Amygdala (tissue), 56 donors: ENCODE data around the gene KLK15.
"Not testable (repeated sequence)": the region's sequence is repeated elsewhere in the genome, so short reads cannot be mapped to it uniquely, and the experiment has no call there.

Experiments
- DNase-seq, 56 donors: peaks; one replicate each; lab custom pipeline; 2025; lab: John Stamatoyannopoulos, UW

The KLK15 gene

DNA sequence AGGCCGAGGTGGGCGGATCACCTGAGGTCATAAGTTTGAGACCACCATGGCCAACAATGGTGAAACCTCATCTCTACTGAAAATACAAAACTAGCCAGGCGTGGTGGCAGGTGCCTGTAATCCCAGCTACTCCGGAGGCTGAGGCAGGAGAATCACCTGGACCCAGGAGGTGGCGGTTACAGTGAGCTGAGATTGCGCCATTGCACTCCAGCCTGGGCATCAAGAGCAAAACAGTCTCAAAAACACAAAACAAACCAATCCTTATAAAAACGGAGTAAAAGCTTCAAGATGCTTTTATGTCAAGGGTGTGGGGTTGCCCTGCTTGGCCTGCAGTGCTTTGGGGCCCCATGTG, 36.0 kb downstream of the KLK15 start:
- DNase-seq, result no peak

DNA sequence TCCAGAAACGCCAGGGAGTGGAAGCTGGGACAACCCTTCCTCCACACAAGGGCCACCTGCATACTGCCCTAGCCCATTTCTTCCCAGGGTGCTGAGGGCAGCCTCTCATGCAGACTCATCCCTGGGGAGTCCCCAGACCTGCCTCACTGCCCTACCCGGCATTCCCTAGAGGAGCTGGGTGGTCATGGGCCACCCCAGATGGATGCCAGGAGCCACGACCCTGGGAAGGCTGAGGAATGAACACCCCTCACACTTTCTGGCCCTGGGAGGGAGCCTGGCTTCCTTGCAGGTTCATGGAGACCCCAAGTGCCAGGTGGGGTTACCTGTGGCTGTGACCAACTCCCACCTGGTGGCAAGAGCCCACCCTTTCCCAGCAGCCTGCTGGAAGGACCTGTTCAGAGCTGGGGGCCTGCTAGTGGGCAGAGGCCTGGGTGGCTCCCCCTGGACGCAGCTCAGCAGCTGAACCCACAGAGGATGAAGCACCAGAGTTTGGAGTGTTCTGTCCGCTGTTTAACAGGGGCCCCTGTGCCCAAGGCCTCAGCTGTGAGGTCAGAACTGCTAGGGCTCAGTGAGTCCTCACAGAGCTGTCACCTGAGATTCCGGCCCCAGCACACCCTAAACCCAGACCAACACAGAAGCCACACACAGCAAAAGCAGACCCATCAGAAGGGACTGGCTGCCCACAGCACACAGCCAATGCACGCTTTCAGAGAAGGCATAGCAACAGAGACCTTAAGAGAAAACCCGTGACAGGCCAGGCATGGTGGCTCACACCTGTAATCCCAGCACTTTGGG, 36.5 kb downstream of the KLK15 start:
- no peak for DNase-seq

DNA sequence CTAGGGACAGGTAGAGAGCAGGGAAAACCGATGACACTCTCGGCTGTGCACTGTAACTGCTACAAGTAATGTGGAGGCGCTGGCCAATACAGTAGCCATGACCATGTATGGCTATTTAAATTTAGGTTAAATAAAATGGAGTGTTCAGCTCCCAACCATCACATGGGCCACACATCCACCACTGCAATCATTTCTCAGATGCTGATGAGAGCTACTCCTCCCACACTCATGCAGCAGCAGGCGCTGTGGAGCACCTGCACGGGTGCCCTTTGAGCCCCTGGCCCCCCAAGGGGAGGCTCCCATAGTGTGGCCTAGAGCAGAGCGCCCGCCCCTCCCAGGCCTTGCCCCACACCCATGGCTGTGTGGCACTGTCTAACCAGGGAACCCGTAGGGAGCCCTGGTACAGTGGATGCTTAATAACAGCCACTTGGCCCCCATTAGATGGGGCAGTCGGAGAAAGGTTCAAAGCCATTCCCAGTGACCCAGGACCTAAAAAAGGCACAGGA, 37.2 kb downstream of the KLK15 start:
- DNase-seq, result no peak

DNA sequence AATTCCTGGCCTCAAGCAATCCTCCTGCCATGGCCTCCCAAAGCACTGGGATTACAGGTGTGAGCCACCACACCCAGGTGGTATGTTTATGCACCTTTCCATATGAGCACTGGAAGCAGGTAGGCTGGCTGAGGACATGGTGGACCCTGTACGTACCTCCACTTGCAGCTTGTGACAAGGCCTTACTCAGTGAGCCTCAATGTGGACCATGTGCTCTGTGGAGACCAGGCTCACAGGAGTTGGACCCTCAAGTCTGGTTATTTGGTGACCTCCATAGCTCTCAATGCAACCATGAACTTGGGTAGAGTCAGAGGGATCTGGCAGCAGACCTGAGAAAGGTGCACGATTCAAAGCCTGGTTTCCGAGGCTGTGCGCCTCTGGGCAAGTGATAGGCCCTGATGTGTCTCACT, 37.7 kb downstream of the KLK15 start:
- no peak for DNase-seq

DNA sequence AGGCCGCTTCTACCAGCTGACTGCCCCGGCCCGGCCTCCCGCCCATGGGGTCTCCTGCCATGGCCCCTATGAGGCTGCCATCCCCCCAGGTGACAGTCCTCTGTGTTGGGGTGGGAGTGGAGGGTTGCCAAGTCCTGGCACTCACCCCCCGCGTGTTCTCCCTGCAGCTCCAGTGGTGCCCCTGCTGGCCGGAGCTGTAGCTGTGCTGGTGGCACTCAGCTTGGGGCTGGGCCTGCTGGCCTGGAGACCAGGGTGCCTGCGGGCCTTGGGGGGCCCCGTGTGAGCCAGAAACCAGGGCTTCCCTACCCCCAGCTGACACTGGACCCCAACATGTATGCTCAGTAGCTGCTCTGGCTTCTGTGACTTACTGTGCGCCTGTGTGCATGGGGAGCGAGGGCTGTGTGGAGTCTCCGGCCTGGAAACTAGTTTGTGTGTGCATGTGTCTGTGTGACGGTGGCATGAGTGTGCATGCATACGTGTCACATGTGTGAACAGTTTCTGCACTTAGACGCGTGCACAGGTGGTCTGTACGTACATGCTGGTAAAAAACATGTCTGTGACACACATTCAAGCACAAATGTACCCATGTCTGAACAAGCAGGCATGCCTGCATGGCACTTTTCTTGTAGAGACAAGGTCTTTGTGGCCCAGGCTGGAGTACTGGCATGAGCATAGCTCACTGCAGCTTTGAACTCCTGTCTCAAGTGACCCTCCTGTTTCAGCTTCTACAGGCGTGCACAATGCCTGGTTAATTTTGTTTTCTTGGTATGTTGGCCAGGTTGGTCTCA, 38.3 kb downstream of the KLK15 start:
- DNase-seq, result no peak

DNA sequence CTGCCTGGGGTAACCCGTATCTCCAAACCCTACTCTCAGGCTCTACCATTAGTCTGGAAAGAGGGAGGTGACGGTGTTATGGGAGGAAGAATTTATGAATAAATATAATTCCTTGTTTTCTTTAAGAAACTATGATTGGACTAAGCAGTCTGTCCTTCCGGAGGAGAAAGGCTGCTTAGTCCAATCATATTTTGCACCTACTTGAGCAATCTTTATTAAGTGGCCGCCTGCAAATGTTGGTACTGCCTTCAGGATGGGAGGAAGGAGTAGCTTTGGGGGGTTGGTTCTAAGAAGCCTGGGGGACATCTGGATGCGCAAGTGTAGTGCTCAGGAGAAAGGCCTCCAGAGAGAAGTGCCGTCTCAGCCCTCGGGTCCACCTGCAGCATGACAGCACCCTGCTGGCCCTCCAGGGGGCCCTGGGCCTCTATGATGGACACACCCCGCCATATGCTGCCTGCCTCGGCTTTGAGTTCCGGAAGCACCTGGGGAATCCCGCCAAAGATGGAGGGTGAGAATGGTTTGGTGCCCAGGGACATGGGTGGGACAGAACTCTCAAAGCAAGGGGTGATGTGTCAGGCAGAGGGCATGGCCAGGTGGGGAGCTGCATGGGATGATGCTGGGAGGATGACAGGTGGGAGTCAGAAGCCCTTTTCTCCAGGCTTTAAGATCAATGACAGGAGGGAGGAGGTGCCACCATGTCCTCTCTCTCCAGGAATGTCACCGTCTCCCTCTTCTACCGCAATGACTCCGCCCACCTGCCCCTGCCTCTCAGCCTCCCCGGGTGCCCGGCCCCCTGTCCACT, 39.1 kb downstream of the KLK15 start:
- DNase-seq, result peak in 4 of 56 donors; percentile 4 to 26 (median 13)

DNA sequence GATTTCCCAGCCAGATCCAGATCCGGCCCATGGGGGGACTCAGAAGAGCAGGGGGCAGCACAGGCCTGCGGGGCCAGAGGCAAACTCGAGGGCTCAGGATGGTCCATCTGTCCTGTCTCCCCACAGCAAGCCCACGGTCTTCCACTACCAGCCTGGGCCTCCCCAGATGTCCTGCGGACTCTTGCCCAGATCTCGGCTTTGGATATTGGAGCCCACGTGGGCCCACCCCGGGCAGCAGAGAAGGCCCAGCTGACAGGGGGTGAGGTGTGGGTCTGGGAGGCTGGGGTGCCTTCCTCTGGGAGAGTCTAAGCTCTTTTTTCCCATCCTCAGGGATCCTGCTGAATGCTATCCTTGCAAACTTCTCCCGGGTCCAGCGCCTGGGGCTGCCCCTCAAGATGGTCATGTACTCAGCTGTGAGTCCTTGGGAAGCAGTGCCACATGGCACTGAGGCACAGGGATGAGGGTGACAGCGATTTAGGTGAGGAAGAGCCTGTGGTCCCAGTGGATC, 39.8 kb downstream of the KLK15 start:
- no peak for DNase-seq

DNA sequence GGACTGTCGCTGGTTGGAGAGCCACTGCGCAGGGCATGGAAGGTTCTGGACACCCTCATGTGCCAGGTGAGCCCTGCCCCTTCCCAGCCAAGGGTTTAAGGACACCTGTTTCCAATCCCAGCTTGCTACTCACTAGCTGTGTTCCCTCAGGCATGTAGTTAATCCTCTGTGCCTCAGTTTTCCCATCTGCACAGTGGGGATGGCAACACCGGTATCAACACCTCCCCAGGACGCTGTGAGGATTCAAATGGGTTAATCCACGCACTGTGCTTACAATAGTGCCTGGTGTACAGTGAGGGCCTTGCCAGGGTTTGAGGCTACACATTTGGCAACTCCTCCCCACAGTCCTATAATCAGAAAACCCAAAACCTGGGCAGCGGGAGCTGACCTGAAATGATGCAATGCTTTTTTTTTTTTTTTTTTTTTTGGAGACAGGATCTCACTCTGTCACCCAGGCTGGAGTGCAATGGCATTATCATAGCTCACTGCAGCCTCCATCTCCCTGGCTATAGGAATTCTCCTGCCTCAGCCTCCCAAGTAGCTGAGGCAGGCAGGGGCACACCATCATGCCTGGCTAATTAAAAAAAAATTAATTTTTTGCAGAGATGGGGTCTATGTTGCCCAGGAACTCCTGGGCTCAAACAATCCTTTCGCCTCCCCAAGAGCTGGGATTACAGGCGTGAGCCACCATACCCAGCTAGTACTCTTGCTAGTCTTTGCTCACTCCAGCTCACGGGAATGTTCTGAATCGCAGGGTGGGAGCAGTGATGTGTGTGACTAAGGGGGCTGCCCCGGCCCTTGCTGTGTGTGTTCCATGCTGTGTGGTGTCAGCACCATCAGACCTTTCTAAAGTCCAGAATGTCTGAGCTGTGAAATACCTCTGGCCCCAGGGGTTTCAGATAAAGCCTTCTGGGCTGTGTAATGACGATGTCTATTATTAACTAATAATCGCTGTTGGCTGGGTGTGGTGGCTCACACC, 40.8 kb downstream of the KLK15 start:
- DNase-seq, result no peak

GRCh38 chr19:50791594-50792271, 41.6 kb downstream of the KLK15 start:
- DNase-seq, result no peak

DNA sequence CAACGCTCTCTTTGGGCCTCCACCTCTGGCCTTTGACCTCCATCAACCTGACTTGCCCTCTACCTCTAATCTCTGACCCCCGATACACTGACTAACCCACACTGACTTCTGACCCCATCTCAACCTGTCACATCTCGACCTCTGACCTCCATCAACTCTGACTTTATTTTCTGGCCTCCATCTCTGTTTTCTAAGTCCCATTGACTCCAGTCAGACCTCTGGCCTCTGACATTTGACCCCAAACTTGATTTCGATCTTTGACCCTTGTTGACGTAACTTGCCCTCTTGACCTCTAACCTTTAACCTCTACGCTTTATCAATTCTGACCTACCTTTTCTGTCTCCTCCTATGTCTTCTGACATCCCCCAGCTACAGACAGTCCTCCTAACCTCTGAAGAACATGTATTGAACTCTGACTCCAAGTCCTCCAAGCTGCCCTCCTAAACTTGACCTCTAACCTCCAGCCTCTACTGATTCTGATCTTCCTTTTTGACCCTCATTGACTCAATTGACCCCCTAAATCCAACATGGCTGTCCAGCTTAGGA, 42.4 kb downstream of the KLK15 start:
- DNase-seq, result no peak

GRCh38 chr19:50790396-50790795, 43.0 kb downstream of the KLK15 start, which contains the start of gene ACP4:
Gene ACP4 (plus strand): TSS chr19:50790415. CDS start chr19:50790415, 0 bp downstream.
- DNase-seq, result no peak

- DNase-seq, result no peak
Measured at GRCh38 chr19:50785329-50785728, 48.0 kb downstream of the KLK15 start.

GRCh38 chr19:50784710-50785109, 48.7 kb downstream of the KLK15 start:
- no peak for DNase-seq

DNA sequence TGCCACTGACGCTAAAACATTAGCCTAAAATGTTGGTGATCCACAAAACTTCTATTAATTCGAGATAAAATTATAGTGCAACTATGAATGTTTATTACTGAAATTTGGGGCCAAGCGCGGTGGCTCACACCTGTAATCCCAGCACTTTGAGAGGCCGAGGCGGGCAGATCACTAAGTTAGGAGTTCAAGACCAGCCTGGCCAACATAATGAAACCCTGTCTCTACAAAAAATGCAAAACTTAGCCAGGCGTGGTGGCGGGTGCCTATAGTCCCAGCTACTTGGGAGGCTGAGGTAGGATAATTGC, 49.6 kb downstream of the KLK15 start:
- not testable (repeated sequence) for DNase-seq

DNA sequence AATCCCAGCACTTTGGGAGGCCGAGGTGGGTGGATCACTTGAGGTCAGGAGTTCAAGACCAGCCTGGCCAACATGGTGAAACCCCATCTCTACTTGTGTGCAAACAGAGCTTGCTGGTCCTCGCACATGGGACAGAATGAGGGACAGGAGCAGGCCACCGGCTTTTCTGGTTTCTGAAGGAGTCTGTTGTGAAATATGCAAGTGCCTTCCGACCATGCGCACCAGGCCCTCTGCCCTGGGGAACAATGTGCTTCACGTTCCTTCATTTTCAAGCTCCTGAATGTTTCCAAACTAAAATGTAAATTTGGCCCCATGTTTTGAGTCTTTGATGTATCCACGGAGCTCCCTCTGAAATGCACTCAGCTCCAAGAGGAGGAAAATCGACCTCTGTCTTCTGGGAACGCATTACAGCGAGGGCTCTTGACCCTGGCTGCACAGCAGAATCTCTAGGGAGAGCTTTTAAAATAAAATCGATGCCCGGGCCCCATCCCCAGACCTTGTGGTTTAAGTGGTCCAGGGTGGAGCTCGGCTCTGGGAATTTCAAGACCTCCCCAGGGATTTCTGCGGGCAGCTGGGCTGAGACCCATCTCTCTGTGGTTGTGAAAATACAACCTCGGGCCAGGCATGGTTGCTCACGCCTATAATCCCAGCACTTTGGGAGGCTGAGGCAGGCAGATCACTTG, 52.5 kb downstream of the KLK15 start:
- DNase-seq, result no peak

DNA sequence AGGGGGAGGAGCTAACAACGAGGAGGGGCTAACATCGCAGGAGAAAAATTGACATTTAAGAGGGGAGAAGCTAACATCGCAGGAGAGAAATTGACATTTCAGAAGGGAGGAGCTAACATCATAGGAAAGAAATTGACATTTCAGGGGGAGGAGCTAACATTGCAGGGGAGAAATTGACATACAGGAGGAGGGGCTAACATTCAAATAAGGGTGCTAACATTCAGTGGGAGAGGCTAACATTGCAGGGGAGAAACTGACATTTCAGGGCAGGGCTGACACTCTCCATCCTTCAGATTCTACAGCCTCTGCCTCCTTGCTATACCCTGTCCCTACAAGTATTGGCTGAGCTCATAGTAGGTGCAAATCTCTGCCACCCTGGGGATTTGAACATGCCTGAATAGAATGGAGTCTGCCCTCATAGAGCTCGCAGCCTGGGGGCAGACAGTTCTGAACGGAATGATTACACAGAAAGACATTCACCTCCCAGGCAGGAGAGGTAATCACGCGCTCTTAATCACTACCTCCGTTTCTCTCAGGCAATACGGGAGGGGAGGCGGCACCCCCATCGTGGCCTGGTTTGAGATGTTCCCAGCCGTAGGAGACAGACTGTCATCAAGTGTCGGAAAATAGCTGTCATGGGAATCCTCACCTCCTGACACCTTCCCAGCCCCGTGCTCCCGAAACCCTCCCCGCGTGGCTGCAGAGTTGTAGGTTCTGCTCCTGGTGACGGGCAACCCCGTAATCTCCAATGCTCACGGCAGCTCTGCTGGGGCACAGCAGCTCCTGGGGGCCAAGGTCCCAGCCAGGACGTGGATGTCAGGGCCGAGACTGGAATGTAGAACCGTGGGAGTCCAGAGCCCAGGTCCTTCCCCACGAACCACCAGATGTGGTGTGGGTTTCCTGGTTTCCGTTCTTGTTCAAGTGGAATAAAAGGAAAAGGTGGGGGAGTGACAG, 53.6 kb downstream of the KLK15 start:
- no peak for DNase-seq

DNA sequence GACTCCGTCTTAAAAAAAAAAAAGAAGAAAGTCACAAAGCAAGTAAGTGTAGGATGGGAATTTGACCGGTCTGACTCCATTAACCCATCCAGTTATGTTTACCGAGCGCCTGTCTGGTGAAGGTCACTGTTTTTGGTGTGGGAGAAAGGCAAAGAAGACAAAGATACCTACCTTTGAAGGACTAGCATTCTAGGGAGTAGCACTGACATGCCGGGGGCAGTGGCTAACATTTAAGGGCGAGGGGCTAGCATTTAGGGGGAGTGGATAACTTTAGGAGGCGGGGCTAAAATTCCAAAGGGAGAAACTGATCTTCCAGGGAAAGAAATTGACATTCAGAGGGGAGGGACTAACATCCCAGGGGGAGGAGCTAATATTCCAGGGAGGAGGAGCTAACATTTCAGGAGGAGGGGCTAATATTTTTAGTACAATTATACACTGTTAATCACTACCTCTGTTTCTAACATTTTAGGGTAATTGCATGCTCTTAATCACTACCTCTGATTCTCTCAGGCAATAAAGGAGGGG, 54.4 kb downstream of the KLK15 start:
- DNase-seq, result no peak
